GM19452 (cell line): ENCODE results near the gene PPCDC.
A peak's percentile ranks its signal among the peaks of the same experiment; 100 is the strongest.

Experiments
- ATAC-seq: cut with Tn5 transposase; IDR thresholded peaks from one replicate; pipeline ENCODE4 v1.9.1; 2021; ENCODE audit not compliant: unreplicated experiment

PPCDC gene

GRCh38 chr15:75043509-75044257 is 20.3 kb downstream of the PPCDC start:
- peak; percentile 31 for ATAC-seq

- no peak for ATAC-seq
These were observed 21.0 kb downstream of the PPCDC start for GRCh38 chr15:75044258-75044878.

GRCh38 chr15:75045332-75046015 is 22.1 kb downstream of the PPCDC start:
- ATAC-seq = no peak

DNA sequence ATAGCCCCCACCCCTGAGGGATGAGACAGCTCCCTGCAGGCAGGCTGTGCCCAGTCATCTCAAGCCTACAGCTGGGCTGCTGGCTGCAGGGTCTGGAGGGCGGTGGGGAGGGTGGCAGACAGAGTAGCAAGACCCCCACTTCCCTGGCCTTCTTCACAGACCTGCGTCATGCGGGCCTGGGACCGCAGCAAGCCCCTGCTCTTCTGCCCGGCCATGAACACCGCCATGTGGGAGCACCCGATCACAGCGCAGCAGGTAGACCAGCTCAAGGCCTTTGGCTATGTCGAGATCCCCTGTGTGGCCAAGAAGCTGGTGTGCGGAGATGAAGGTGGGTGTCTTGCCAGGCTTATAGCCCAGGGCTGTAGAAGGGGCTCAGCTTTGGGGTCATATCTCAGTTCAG is 25.0 kb downstream of the PPCDC start:
- no peak for ATAC-seq

GRCh38 chr15:75049392-75049791 is 26.0 kb downstream of the PPCDC start:
- ATAC-seq = no peak

DNA sequence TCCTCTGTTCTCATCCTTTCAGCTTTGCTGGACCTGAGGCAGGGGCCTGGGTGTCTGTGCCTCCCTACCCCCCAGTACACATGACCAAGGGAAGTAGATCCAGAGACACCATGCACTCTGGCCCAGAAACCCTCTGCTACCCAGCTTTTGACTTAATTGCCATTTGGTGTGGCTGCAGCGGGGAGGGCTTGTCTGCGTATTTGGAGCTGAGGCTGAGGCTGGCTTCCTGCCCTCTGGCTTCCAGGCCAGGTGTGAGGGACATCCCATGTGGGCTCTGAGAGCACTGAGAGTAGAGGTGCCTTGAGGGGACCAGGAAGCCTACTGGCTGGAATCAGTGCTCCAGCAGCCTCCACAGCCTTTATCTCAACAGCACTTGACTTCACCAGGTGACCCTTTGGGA is 26.9 kb downstream of the PPCDC start:
- ATAC-seq = no peak

DNA sequence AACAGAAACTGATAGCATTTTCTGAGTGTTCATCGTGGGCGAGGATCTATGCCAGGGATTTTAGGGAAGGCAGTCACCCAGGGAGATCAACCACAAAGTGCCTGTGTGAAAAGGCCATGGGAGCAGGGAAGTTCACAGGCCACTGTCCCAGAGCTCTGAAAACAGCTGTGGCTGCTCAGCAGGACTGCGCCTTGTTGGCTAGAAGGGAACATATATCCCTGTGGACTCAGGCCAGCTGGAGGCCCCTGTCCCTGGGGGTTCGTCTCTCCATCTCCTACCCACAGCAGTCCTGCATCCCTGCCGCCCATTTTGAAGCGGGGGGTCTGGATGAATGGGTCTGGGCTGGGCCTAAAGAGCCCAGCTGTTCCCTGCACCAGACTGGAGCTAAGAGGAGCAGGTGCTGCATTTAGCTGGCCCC is 27.8 kb downstream of the PPCDC start:
- ATAC-seq = no peak

DNA sequence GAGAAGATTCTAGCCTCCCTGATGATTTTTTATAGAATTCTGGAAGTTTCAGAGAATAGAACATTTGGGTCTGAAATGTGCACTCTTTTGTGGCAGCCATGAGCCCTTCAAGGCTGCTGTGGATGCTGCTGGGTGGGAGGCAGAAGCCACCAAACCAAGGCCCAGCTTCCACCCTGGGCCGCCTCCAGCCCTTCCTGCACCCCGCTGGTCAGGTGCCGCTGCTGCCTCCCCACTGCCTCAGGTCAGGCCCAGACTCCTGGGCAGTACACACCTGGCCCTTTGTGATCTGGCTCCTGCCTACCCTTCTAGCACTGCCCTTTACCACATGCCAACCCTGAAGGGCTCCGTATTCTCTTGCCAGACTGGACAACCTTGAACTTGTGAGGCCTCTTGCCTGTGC is 28.3 kb downstream of the PPCDC start:
- ATAC-seq = no peak

GRCh38 chr15:75052972-75053747 is 29.8 kb downstream of the PPCDC start:
- no peak for ATAC-seq

DNA sequence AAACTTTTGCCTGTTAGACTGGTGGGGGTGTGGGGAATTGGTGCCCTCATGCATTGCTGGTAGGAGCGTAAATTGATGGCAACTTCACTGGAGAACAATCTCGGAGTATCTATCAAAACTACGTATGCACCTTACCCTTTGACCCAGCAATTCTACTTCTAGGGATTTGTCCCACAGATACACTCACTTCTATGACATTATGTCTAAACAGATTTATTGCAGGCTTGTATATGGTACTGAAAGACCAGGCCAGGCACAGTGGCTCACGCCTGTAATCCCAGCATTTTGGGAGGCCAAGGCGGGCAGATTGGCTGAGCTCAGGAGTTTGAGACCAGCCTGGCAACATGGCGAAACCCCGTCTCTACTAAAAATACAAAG is 30.3 kb downstream of the PPCDC start:
- ATAC-seq = no peak

DNA sequence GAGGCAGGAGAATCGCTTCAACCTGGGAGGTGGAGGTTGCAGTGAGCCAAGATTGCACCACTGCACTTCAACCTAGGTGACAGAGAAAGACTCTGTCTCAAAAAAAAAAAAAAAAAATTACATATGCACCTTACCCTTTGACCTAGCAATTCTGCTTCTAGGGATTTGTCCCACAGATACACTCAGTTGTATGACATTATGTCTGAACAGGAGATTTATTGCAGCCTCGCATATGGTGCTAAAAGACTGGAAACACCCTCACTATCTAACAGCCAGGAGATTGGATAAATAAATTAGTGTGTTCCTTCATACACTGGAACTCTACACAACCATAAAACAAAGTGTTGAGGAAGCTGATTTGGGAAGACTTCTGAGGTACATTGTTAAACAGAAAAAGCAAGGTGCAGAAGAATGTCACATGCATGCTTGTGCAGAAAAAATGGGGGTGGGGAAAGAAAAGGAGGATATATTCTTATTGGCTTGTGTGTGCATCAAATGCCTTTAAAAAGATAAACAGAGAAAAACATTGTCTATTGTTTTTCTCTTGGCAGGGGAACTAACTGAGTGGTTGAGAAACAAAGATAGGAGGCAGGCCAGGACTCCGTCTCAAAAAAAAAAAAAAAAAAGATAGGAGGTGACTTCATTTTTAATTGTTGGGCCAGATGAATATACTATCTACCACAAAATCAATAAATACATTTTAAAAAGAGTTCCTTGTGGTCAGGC is 30.9 kb downstream of the PPCDC start:
- ATAC-seq = no peak

DNA sequence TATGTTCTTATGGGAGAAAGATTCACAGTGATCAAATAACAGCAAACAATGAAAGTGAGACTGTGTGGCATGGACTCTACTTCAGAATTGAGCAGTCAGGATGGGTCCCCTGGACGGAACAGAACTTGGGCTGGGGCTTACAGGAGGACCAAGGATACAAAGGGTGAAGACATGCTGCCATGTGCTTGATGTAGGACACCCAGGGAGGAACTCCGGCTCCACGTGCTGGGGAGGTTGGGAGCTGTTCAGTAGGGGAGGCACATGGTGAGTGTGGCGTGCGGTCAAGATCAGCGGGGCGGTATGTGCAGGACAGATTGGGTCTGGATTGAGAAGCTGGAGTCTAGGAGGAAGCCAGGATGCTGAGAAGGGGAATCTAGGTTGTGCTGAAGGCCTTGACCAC is 32.6 kb downstream of the PPCDC start:
- ATAC-seq = no peak

DNA sequence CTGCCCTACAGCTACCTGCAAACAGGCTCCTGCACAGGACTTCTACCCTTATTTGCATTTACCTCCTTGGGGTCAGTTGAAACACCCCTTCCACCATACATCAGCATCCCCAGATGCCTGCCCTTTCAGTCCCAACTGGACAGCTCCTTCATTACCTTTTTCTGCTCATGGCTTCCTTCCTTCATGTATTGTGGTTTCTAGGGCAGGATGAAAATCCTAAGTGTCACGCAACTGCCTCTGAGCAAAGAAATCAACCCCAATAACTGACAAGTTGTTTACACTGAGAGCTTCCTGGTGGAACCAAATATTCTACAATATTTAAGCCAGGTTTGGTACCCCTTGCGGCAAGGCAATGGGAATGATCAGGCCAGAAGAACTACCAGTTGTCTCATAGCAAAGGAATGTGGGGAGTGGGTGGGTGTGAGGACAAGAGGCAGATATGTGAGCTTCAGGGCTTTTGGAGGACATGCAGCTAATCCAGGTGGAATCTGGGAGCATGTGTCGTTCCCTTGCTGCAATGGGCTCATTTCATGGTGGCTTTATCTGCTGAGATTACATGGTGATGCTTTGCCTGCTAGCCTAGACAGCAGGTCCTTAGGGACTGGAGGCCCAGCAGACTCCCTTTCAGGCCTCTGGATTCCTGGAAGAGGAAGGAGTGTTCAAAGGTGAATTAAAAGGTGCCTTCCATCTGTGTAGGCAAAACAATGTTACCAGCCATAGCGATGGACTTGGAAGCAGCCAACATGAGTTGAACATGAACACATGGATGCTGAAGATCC is 34.9 kb downstream of the PPCDC start:
- ATAC-seq = no peak

- no peak for ATAC-seq
These were observed 36.2 kb downstream of the PPCDC start for GRCh38 chr15:75059607-75060006.

DNA sequence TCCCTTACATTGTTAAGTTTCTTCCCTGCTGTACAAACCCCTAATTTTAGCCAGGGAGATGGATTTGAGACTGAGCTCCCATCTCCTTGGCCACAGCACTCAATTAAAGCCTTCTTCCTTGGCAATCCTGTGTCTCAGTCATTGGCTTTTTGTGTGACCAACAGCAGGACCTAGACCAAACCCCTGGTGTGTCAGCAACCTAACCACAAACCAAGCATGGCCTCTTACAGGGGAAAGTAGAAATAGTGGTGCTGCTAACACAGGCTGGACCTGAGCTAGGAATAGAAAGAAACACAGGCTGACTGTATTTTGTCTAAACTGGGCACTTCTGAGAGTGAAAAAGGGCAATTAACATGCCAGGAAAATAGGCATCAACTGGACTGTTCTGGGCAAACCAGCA is 37.9 kb downstream of the PPCDC start:
- ATAC-seq = no peak

- no peak for ATAC-seq
These were observed 39.3 kb downstream of the PPCDC start for GRCh38 chr15:75062706-75063105.

GRCh38 chr15:75063338-75063737 is 39.9 kb downstream of the PPCDC start:
- ATAC-seq = no peak

DNA sequence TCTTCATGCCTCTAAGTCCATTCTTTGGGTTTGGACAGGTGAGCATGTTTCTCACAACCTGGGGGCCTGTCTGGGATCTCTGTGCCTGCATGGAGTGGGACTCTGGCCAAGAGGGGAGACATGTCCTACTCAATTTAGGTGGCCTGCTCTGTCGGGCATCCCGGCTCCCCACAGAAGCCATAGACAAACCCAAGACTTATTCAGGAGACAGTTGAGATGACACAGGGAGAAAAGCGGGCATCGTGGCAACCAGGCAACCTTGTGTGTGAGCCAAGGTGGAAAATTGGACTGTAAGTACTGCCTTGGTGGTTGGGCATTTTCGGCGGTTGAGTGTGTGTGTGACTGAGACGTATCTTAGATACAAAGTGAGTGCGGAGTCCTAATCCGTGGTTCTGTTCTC is 40.5 kb downstream of the PPCDC start:
- ATAC-seq = no peak

- no peak for ATAC-seq
These were observed 41.5 kb downstream of the PPCDC start for GRCh38 chr15:75064846-75065245.

DNA sequence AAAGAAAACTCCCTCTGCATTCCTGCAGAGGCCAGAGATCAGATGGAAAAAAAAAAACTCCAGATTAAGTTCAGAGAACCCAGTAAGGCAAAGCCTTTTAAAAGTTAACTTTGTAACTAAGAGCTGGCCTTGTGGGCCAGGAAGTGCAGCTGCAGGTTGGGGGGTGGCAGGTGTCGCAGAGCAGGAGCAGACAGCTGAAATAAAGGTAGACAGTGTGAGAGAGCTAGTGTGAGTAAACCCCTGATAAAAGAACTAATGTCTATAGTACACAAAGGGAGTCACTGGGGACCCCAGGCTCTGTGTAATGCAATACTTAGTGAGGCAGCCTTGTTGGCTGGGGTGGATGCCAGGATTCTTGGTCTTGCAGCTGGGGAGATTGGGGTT is 42.1 kb downstream of the PPCDC start:
- ATAC-seq = no peak
